ENCODE results near the gene DOCK4.

The DOCK4 gene

DNA sequence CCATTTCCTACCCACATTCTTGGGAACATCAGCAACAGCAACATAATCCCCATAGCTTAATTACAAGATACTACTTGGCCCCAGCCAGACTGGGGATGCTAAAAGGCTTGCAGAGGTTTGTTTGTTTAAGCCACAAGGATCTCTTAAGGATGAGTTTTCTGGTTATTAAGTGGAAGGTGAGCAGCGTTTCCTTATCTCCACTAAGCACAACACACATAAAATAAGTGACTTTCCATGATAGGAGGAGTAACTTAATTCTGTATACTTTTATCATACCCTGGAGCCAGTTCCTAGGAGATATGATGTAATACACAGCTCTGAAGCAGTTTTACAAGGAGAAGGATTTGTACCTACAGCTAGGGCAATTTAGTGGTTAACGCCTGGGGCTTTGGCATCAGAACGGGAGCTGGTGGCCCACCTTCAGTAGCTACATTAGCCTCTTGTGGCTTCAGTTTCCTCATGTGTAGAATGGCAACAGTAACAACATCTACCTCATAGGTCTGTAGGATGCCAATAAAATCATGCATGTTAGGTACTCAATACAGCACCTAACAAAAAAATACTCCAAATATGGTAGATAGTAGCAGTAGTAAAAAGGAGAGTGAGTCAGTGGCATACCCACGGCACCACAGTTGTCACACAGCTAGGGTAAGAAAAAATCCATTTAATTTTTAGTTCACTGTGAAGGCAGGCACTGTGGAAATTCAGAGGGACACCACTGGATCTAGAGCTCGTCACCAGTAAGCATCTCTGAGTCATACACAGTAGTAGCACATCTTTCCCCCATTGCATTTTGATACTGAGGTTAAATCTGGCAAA, 55.2 kb downstream of the DOCK4 start:
- no peak overlapping the region for H3K4me3 ChIP-seq (ENCODE audit: low read depth in 1 of 5, low read length in 5 of 5)
- H3K27ac ChIP-seq (ENCODE audit: low read depth, low read length) = no peak overlapping the region
- no peaks in the 10 kb centered on the region for H3K27me3 ChIP-seq (ENCODE audit: control insufficient read depth in 5 of 5, insufficient read depth in 4 of 5, low read length in 5 of 5)
- no peaks in the 10 kb centered on the region for H3K9me3 ChIP-seq (ENCODE audit: control insufficient read depth in 5 of 5, low read length in 5 of 5)
- no peaks in the 10 kb centered on the region for H3K4me1 ChIP-seq (ENCODE audit: control insufficient read depth in 5 of 5, insufficient read depth in 5 of 5, low read length in 5 of 5)
- H3K36me3 ChIP-seq (ENCODE audit: control insufficient read depth in 5 of 5, insufficient read depth in 5 of 5, low read length in 5 of 5) = no peaks in the 10 kb centered on the region
- no peak overlapping the region for H3K9ac ChIP-seq (ENCODE audit: low read length in 5 of 5)

DNA sequence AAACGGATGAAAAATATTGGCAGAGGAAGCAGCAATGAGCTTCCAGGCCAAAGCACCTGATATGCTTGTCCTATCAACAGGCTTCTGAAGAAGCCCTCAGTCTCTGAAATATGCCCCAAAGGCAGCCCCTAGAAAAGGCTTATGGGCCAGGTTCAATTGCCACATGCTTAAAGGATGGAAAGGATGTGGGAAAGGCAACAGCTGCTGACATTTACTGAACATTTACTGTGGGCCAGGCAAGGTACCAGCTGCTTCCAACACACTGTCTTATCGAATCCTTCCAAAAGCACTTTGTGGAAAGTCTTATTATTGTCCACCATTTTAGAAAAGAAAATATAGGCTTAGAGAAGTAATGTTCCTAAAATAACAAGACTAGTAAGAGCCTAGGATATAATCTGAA, 56.5 kb downstream of the DOCK4 start:
- Histone ChIP-seq H3K36me3 (ENCODE audit: control insufficient read depth in 5 of 5, insufficient read depth in 5 of 5, low read length in 5 of 5) (no peaks in the 10 kb centered on the region), H3K27ac (ENCODE audit: low read depth, low read length) (no peak overlapping the region), H3K4me1 (ENCODE audit: control insufficient read depth in 5 of 5, insufficient read depth in 5 of 5, low read length in 5 of 5) (peaks cover 0 to 2% (median 0%) of the 10 kb centered on the region in 5 donors), H3K9me3 (ENCODE audit: control insufficient read depth in 5 of 5, low read length in 5 of 5) (no peaks in the 10 kb centered on the region), H3K4me3 (ENCODE audit: low read depth in 1 of 5, low read length in 5 of 5) (no peak overlapping the region), H3K9ac (ENCODE audit: low read length in 5 of 5) (no peak overlapping the region), H3K27me3 (ENCODE audit: control insufficient read depth in 5 of 5, insufficient read depth in 4 of 5, low read length in 5 of 5) (no peaks in the 10 kb centered on the region)

DNA sequence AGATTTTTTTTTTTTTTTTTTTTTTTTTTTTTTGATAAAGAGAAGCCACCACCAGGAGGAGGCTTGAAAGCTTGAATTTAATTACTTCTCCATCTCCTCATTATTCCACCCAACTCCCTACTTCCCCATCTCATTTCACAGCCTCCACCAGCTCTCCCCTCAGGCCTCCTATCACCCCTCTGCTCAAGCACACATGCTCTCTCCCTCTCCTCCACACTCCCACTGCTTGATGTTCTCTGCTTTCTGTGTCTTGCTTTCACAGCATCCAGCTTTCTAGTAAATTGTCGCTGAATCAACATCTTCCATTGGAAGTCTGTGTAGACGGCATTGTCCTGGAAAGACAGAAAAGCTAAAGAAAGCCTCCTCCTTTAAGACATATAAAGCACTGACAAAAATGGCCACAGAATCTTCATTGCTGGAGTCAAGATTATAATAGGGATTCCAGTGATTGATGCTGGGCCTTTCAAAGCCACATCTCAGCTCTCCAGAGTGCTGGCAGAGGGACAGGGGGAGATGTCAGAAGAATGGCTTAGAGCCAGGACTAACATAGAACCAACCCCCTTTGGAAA, 58.3 kb downstream of the DOCK4 start:
- H3K4me3 ChIP-seq (ENCODE audit: low read depth in 1 of 5, low read length in 5 of 5) = no peak overlapping the region
- no peak overlapping the region for H3K27ac ChIP-seq (ENCODE audit: low read depth, low read length)
- no peaks in the 10 kb centered on the region for H3K36me3 ChIP-seq (ENCODE audit: control insufficient read depth in 5 of 5, insufficient read depth in 5 of 5, low read length in 5 of 5)
- no peaks in the 10 kb centered on the region for H3K27me3 ChIP-seq (ENCODE audit: control insufficient read depth in 5 of 5, insufficient read depth in 4 of 5, low read length in 5 of 5)
- H3K9me3 ChIP-seq (ENCODE audit: control insufficient read depth in 5 of 5, low read length in 5 of 5) = no peaks in the 10 kb centered on the region
- no peak overlapping the region for H3K9ac ChIP-seq (ENCODE audit: low read length in 5 of 5)
- H3K4me1 ChIP-seq (ENCODE audit: control insufficient read depth in 5 of 5, insufficient read depth in 5 of 5, low read length in 5 of 5) = peaks cover 0 to 13% (median 10%) of the 10 kb centered on the region in 5 donors

DNA sequence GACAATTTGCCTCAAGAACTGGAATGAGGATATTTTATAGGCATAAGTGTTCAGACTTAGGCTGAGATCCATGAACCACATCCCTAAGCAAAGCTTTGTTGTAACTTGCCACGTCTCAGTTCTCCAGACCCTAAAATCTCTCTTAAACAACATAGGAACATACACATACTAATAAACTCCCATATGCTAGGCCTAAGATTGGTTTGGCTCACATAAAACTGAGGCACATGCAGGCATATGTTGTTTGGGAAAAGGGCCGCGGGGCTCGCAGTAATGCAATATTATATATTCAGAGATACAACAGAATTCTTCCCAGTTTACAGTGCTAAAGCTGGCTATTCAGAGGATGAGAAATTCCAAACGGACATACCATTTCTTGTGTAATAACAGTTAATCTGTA, 61.0 kb downstream of the DOCK4 start:
- no peaks in the 10 kb centered on the region for H3K9me3 ChIP-seq (ENCODE audit: control insufficient read depth in 5 of 5, low read length in 5 of 5)
- H3K4me3 ChIP-seq (ENCODE audit: low read depth in 1 of 5, low read length in 5 of 5) = no peak overlapping the region
- H3K36me3 ChIP-seq (ENCODE audit: control insufficient read depth in 5 of 5, insufficient read depth in 5 of 5, low read length in 5 of 5) = no peaks in the 10 kb centered on the region
- no peak overlapping the region for H3K9ac ChIP-seq (ENCODE audit: low read length in 5 of 5)
- H3K4me1 ChIP-seq (ENCODE audit: control insufficient read depth in 5 of 5, insufficient read depth in 5 of 5, low read length in 5 of 5) = peaks cover 0 to 13% (median 10%) of the 10 kb centered on the region in 5 donors
- H3K27me3 ChIP-seq (ENCODE audit: control insufficient read depth in 5 of 5, insufficient read depth in 4 of 5, low read length in 5 of 5) = no peaks in the 10 kb centered on the region
- no peak overlapping the region for H3K27ac ChIP-seq (ENCODE audit: low read depth, low read length)

DNA sequence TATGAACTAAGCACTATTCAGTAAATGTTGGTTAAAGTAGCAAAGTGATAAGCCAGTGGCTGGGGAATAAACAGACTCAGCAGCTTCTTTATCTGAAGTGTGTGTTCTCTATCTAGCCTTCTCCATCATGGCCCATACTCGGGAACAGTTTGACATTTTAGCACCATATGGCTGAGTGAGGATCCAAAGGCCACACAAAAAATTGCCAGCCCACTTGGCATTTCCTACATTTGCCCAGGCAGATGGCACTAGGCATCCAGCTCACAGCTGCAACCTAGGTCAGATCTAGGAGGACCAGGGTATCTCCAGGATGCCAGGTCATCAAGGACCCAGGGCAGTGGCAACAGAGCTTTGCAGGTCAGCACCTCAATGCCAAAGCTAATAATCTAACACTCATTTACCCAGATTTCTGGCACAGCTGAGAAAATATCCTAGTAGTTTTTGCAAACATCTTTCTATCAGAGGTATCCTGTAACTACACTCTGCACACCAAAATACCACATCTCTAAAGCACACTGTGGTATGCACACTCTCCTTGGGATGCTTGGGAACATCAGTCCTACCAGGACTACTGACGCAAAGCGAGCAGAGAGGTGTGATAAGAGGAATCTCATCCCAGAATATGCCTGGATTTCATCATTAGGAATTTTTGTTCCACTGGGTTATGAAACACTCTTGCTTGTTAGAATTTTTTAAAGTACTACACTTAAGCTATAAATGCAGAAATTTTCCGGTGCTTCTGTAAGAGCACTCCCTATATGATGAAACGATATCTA, 61.7 kb downstream of the DOCK4 start:
- Histone ChIP-seq H3K9me3 (ENCODE audit: control insufficient read depth in 5 of 5, low read length in 5 of 5) (no peaks in the 10 kb centered on the region), H3K27ac (ENCODE audit: low read depth, low read length) (no peak overlapping the region), H3K4me3 (ENCODE audit: low read depth in 1 of 5, low read length in 5 of 5) (no peak overlapping the region), H3K4me1 (ENCODE audit: control insufficient read depth in 5 of 5, insufficient read depth in 5 of 5, low read length in 5 of 5) (peaks cover 0 to 13% (median 10%) of the 10 kb centered on the region in 5 donors), H3K27me3 (ENCODE audit: control insufficient read depth in 5 of 5, insufficient read depth in 4 of 5, low read length in 5 of 5) (no peaks in the 10 kb centered on the region), H3K9ac (ENCODE audit: low read length in 5 of 5) (no peak overlapping the region), H3K36me3 (ENCODE audit: control insufficient read depth in 5 of 5, insufficient read depth in 5 of 5, low read length in 5 of 5) (no peaks in the 10 kb centered on the region)

DNA sequence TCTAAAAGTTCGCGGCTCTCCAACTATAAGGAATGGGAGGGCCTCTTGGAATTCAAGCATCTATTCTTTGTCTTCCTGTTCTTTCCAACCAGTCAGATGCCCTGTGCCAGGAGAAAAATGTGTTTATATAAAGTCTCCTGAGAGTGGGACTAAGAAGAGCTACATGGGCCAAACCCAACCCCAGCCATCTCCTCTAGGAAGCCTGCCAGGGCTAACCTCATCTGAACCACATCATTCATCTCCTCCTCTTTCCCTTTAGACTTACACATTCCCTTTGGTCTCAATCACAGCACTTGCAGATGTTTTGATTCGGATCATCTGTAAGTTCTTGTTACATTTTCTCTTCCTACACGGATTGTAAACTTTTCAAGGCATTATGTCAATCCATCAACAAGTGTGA, 62.6 kb downstream of the DOCK4 start:
- no peaks in the 10 kb centered on the region for H3K27me3 ChIP-seq (ENCODE audit: control insufficient read depth in 5 of 5, insufficient read depth in 4 of 5, low read length in 5 of 5)
- no peak overlapping the region for H3K9ac ChIP-seq (ENCODE audit: low read length in 5 of 5)
- no peak overlapping the region for H3K27ac ChIP-seq (ENCODE audit: low read depth, low read length)
- no peak overlapping the region for H3K4me3 ChIP-seq (ENCODE audit: low read depth in 1 of 5, low read length in 5 of 5)
- no peaks in the 10 kb centered on the region for H3K36me3 ChIP-seq (ENCODE audit: control insufficient read depth in 5 of 5, insufficient read depth in 5 of 5, low read length in 5 of 5)
- no peaks in the 10 kb centered on the region for H3K9me3 ChIP-seq (ENCODE audit: control insufficient read depth in 5 of 5, low read length in 5 of 5)
- peaks cover 0 to 13% (median 10%) of the 10 kb centered on the region in 5 donors for H3K4me1 ChIP-seq (ENCODE audit: control insufficient read depth in 5 of 5, insufficient read depth in 5 of 5, low read length in 5 of 5)

DNA sequence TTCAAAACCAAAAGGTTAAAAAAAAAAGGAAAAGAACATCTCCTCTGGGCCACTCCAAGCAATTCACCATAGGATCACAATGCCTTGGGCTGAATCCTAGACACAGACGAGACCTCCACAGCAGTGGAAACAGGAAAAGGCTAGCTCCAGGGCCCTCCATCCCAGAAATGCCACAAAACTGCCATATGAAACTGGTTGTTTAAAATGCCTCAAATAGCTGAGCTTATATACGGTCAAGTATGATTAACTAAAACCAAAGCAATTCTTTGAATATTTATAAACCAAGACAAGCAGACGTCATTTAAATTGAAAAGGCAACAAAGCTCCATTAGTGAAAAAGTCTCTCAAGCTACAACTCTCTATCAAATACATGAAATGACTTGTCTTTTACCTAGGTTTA, 63.1 kb downstream of the DOCK4 start:
- H3K27ac ChIP-seq (ENCODE audit: low read depth, low read length) = no peak overlapping the region
- H3K36me3 ChIP-seq (ENCODE audit: control insufficient read depth in 5 of 5, insufficient read depth in 5 of 5, low read length in 5 of 5) = no peaks in the 10 kb centered on the region
- H3K27me3 ChIP-seq (ENCODE audit: control insufficient read depth in 5 of 5, insufficient read depth in 4 of 5, low read length in 5 of 5) = no peaks in the 10 kb centered on the region
- H3K4me3 ChIP-seq (ENCODE audit: low read depth in 1 of 5, low read length in 5 of 5) = no peak overlapping the region
- no peaks in the 10 kb centered on the region for H3K9me3 ChIP-seq (ENCODE audit: control insufficient read depth in 5 of 5, low read length in 5 of 5)
- no peak overlapping the region for H3K9ac ChIP-seq (ENCODE audit: low read length in 5 of 5)
- peaks cover 0 to 13% (median 11%) of the 10 kb centered on the region in 5 donors for H3K4me1 ChIP-seq (ENCODE audit: control insufficient read depth in 5 of 5, insufficient read depth in 5 of 5, low read length in 5 of 5)

DNA sequence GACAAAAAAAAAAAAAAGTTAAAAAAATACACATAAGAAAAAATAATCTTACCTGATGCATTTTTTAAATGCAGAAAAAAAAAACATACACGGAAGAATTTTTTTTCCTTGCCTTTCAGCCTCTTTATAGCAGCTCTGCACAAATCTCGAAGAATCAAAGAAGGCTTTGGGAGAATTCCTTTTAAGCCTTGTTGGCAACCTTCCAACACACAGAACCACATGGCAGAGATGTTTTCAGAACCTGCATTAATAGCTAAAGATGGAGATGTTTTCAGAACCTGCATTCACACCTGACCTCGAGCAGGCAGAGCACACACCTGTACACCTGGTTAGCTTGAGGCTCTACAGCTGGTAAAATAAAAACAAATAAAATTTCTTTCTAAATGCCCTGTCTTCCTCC, 65.6 kb downstream of the DOCK4 start:
- no peak overlapping the region for H3K27ac ChIP-seq (ENCODE audit: low read depth, low read length)
- peaks cover 0 to 23% (median 13%) of the 10 kb centered on the region in 5 donors for H3K4me1 ChIP-seq (ENCODE audit: control insufficient read depth in 5 of 5, insufficient read depth in 5 of 5, low read length in 5 of 5)
- H3K27me3 ChIP-seq (ENCODE audit: control insufficient read depth in 5 of 5, insufficient read depth in 4 of 5, low read length in 5 of 5) = no peaks in the 10 kb centered on the region
- no peak overlapping the region for H3K9ac ChIP-seq (ENCODE audit: low read length in 5 of 5)
- no peaks in the 10 kb centered on the region for H3K9me3 ChIP-seq (ENCODE audit: control insufficient read depth in 5 of 5, low read length in 5 of 5)
- no peak overlapping the region for H3K4me3 ChIP-seq (ENCODE audit: low read depth in 1 of 5, low read length in 5 of 5)
- H3K36me3 ChIP-seq (ENCODE audit: control insufficient read depth in 5 of 5, insufficient read depth in 5 of 5, low read length in 5 of 5) = no peaks in the 10 kb centered on the region

DNA sequence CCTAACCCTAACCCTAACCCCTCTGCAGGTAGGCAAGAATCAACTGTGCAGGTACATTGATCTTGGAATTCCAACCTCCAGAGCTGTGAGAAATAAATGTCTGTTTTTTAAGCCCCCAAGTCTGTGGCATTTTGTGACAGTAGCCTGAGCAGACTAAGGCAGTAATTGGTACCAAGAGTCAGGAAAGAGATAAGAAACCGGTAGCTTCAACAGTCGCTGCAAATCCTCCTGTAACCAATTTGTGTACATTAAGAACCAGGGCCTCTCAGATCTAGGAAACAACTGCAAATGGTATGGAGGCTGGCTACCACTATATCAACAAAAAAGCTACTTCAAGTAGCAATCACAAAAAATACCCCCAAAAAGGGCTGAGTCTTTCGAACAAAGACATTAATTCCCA, 67.3 kb downstream of the DOCK4 start:
- no peaks in the 10 kb centered on the region for H3K27me3 ChIP-seq (ENCODE audit: control insufficient read depth in 5 of 5, insufficient read depth in 4 of 5, low read length in 5 of 5)
- no peak overlapping the region for H3K4me3 ChIP-seq (ENCODE audit: low read depth in 1 of 5, low read length in 5 of 5)
- H3K4me1 ChIP-seq (ENCODE audit: control insufficient read depth in 5 of 5, insufficient read depth in 5 of 5, low read length in 5 of 5) = peaks cover 0 to 23% (median 6%) of the 10 kb centered on the region in 5 donors
- no peaks in the 10 kb centered on the region for H3K36me3 ChIP-seq (ENCODE audit: control insufficient read depth in 5 of 5, insufficient read depth in 5 of 5, low read length in 5 of 5)
- H3K9me3 ChIP-seq (ENCODE audit: control insufficient read depth in 5 of 5, low read length in 5 of 5) = no peaks in the 10 kb centered on the region
- no peak overlapping the region for H3K9ac ChIP-seq (ENCODE audit: low read length in 5 of 5)
- H3K27ac ChIP-seq (ENCODE audit: low read depth, low read length) = no peak overlapping the region

DNA sequence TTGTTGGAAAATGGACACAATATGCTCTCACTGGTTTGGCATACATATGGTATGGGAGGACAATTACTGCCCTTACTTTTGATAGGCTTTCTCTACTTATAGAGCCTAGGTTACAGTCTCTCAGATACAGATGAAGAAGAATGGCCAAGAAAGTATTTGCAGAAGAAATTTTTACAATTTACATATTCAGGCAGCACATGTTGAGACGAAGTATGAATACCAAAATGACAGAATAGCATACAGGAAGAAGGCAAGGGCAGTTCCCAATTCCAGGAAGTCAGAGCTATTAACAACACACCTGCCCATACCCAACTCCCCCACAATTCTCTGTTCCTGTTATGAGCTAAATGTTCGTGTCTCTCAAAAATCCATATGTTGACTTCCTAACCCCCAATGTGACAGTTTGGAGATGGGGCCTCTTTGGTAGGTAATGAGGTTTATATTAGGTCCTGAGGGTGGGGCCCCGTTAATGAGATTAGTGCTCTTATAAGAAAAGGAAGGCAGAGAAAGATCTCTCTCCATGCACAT, 67.8 kb downstream of the DOCK4 start:
- Histone ChIP-seq H3K36me3 (ENCODE audit: control insufficient read depth in 5 of 5, insufficient read depth in 5 of 5, low read length in 5 of 5) (no peaks in the 10 kb centered on the region), H3K4me1 (ENCODE audit: control insufficient read depth in 5 of 5, insufficient read depth in 5 of 5, low read length in 5 of 5) (peaks cover 0 to 19% (median 2%) of the 10 kb centered on the region in 5 donors), H3K27ac (ENCODE audit: low read depth, low read length) (no peak overlapping the region), H3K4me3 (ENCODE audit: low read depth in 1 of 5, low read length in 5 of 5) (no peak overlapping the region), H3K9me3 (ENCODE audit: control insufficient read depth in 5 of 5, low read length in 5 of 5) (no peaks in the 10 kb centered on the region), H3K9ac (ENCODE audit: low read length in 5 of 5) (no peak overlapping the region), H3K27me3 (ENCODE audit: control insufficient read depth in 5 of 5, insufficient read depth in 4 of 5, low read length in 5 of 5) (no peaks in the 10 kb centered on the region)
